Endothelial cell of umbilical vein (primary cell): Measurements from ENCODE around the gene FAM81A.

Experiments
- CTCF ChIP-seq, 2 donors: IDR thresholded peaks; 1 replicate in 1 of 2; 2 replicates in 1 of 2; pipeline ENCODE4 v1.5.1; 2011; ENCODE audit warnings: low read length in 2 of 2, mild to moderate bottlenecking in 2 of 2, moderate library complexity in 2 of 2, control low read depth in 1 of 2, inconsistent platforms in 1 of 2, low read depth in 1 of 2; ENCODE audit not compliant: insufficient read depth in 1 of 2; ENCODE audit errors: extremely low read depth in 1 of 2
- EZH2 ChIP-seq: IDR thresholded peaks from 2 replicates; pipeline ENCODE4 v1.6.1; 2012; ENCODE audit warnings: borderline replicate concordance, low read depth, mild to moderate bottlenecking, moderate library complexity, low read length, inconsistent platforms; ENCODE audit not compliant: severe bottlenecking
- JUN ChIP-seq: IDR thresholded peaks from 2 replicates; pipeline ENCODE4 v1.6.1; 2011; ENCODE audit warnings: borderline replicate concordance, low read depth; ENCODE audit not compliant: insufficient read length, insufficient read depth
- MAX ChIP-seq: IDR thresholded peaks from 2 replicates; pipeline ENCODE4 v1.6.1; 2011; ENCODE audit not compliant: insufficient read depth, insufficient read length
- MYC ChIP-seq: IDR thresholded peaks from one replicate; pipeline ENCODE4 v1.6.1; 2011; ENCODE audit warnings: mild to moderate bottlenecking, low read depth, low read length

GRCh38 chr15:59545573-59545972 lies 107.6 kb downstream of the FAM81A start:
- TF ChIP-seq CTCF (IDR thresholded peaks at IDR 0.05; ENCODE audit: extremely low read depth in 1 of 2, insufficient read depth in 1 of 2, low read depth in 1 of 2, low read length in 2 of 2) (no peak), JUN (no peak), MAX (no peak), MYC (no peak), EZH2 (no peak)
